Neutrophil (primary cell): ENCODE results near the gene STRA6.

Experiments used
- H3K27ac ChIP-seq: fragments of 200-600 bp; sonication (generic); 2 replicates; pipeline ENCODE4 v1.5.1; 2016; ENCODE audit warnings: mild to moderate bottlenecking, moderate library complexity
- H3K27me3 ChIP-seq: fragments of 200-600 bp; sonication (generic); 2 replicates; pipeline ENCODE4 v1.6.0; 2016; ENCODE audit warnings: mild to moderate bottlenecking
- H3K36me3 ChIP-seq: fragments of 200-600 bp; sonication (generic); 2 replicates; pipeline ENCODE4 v1.5.1; 2017
- H3K4me1 ChIP-seq, 2 experiments: fragments of 200-600 bp in 1 of 2; sonication (generic) in 1 of 2; 1 replicate in 1 of 2; 2 replicates in 1 of 2; pipeline versions ENCODE4 v1.5.1 to v1.6.1; 2013 to 2016; ENCODE audit warnings: low read depth in 1 of 2, low read length in 1 of 2, mild to moderate bottlenecking in 1 of 2, moderate library complexity in 1 of 2; ENCODE audit not compliant: control insufficient read depth in 1 of 2, insufficient read depth in 1 of 2
- H3K4me3 ChIP-seq, 2 experiments: fragments of 200-600 bp in 1 of 2; sonication (generic) in 1 of 2; 1 replicate in 1 of 2; 2 replicates in 1 of 2; pipeline ENCODE4 v1.5.1; 2013 to 2016; ENCODE audit warnings: low read depth in 1 of 2, low read length in 1 of 2, mild to moderate bottlenecking in 1 of 2, moderate library complexity in 1 of 2
- H3K9me3 ChIP-seq: fragments of 200-600 bp; sonication (generic); 2 replicates; pipeline ENCODE4 v1.5.1; 2016
- CTCF ChIP-seq: fragments of 200-600 bp; sonication (generic); IDR thresholded peaks from 2 replicates; pipeline ENCODE4 v1.5.1; 2016; ENCODE audit warnings: antibody characterized with exemption

STRA6 gene

GRCh38 chr15:74212494-74212893 lies 9.9 kb upstream of the STRA6 start:
- Histone ChIP-seq H3K27me3 (peaks cover 5% of the 10 kb centered on the region), H3K27ac (no peak overlapping the region), H3K36me3 (no peaks in the 10 kb centered on the region), H3K9me3 (no peaks in the 10 kb centered on the region), H3K4me1 (no peaks in the 10 kb centered on the region), H3K4me3 (no peak overlapping the region)
- no peak for TF ChIP-seq CTCF

GRCh38 chr15:74211656-74212055 lies 9.1 kb upstream of the STRA6 start:
- H3K4me1 ChIP-seq = no peaks in the 10 kb centered on the region
- no peaks in the 10 kb centered on the region for H3K36me3 ChIP-seq
- no peak overlapping the region for H3K4me3 ChIP-seq
- H3K27ac ChIP-seq = no peak overlapping the region
- H3K27me3 ChIP-seq = peaks cover 5% of the 10 kb centered on the region
- H3K9me3 ChIP-seq = no peaks in the 10 kb centered on the region
- no peak for TF ChIP-seq CTCF

- no peak for TF ChIP-seq CTCF
- peaks cover 5% of the 10 kb centered on the region for H3K27me3 ChIP-seq
- H3K9me3 ChIP-seq = no peaks in the 10 kb centered on the region
- H3K4me3 ChIP-seq = no peak overlapping the region
- no peaks in the 10 kb centered on the region for H3K4me1 ChIP-seq
- H3K27ac ChIP-seq = no peak overlapping the region
- H3K36me3 ChIP-seq = no peaks in the 10 kb centered on the region
These were observed 8.1 kb upstream of the STRA6 start for GRCh38 chr15:74210729-74211128.

GRCh38 chr15:74209997-74210671 lies 7.5 kb upstream of the STRA6 start:
- no peaks in the 10 kb centered on the region for H3K36me3 ChIP-seq
- no peaks in the 10 kb centered on the region for H3K9me3 ChIP-seq
- no peaks in the 10 kb centered on the region for H3K4me1 ChIP-seq
- no peak overlapping the region for H3K4me3 ChIP-seq
- H3K27ac ChIP-seq = no peak overlapping the region
- no peak for TF ChIP-seq CTCF
- H3K27me3 ChIP-seq = peaks cover 5% of the 10 kb centered on the region

GRCh38 chr15:74209560-74209958 lies 7.0 kb upstream of the STRA6 start:
- Histone ChIP-seq H3K9me3 (no peaks in the 10 kb centered on the region), H3K4me1 (no peaks in the 10 kb centered on the region), H3K4me3 (no peak overlapping the region), H3K36me3 (no peaks in the 10 kb centered on the region), H3K27ac (no peak overlapping the region), H3K27me3 (peaks cover 5% of the 10 kb centered on the region)
- TF ChIP-seq CTCF = no peak
